Vagina (tissue), 2 donors: ENCODE data around the gene CITED1. TPM values are rescaled to one million over a fixed set of nuclear protein-coding genes. Genes with fewer than 3 reads are reported as not detected.

Experiments
- DNase-seq, 2 donors: peaks; one replicate each; pipeline ENCODE4 v3.0.0-alpha.2; 2017; ENCODE audit errors: extremely low spot score in 2 of 2
- H3K27ac ChIP-seq: fragments of 200-600 bp; sonication (generic); one replicate; pipeline ENCODE4 v1.5.1; 2019
- H3K27me3 ChIP-seq: fragments of 200-600 bp; sonication (generic); one replicate; pipeline ENCODE4 v1.5.1; 2019
- H3K36me3 ChIP-seq, 2 donors: fragments of 200-600 bp; sonication (generic); one replicate each; pipeline ENCODE4 v1.5.1; 2017 to 2019
- H3K4me1 ChIP-seq: fragments of 200-600 bp; sonication (generic); one replicate; pipeline ENCODE4 v1.5.1; 2019
- H3K4me3 ChIP-seq, 2 donors: fragments of 200-600 bp; sonication (generic); 1 replicate in 1 of 2; 2 replicates in 1 of 2; pipeline ENCODE4 v1.5.1; 2016 to 2019
- H3K9me3 ChIP-seq: fragments of 200-600 bp; sonication (generic); one replicate; pipeline ENCODE4 v1.5.1; 2019
- CTCF ChIP-seq, 3 experiments: fragments of 450-650 bp in 2 of 3; fragments of 200-600 bp in 1 of 3; sonication (generic) in 1 of 3; IDR thresholded peaks; one replicate each; pipeline ENCODE4 v1.5.1; 2017 to 2019; ENCODE audit warnings: antibody characterized with exemption in 3 of 3, mild to moderate bottlenecking in 2 of 3, moderate library complexity in 2 of 3
- POLR2A ChIP-seq, 2 donors: fragments of 450-650 bp; IDR thresholded peaks; one replicate each; pipeline ENCODE4 v1.6.1; 2017; ENCODE audit warnings: antibody characterized with exemption in 2 of 2, mild to moderate bottlenecking in 2 of 2, moderate library complexity in 2 of 2
- POLR2AphosphoS5 ChIP-seq, 2 donors: sonication (generic); formaldehyde crosslinking; IDR thresholded peaks; one replicate each; pipeline ENCODE4 v1.9.0; 2017; ENCODE audit warnings: antibody characterized with exemption in 2 of 2, mild to moderate bottlenecking in 2 of 2, low read depth in 1 of 2; ENCODE audit not compliant: insufficient read depth in 1 of 2
- intact Hi-C: fragments of 100-400 bp; cut with DNase I; formaldehyde crosslinking; loops from one replicate; pipeline ENCODE4 v1.15.1; 2023
- total RNA-seq: library from RNA; depleted of rRNA; stranded (reverse); fragments of >200 nt; gene quantifications from one replicate; pipeline ENCODE4 v1.2.3, GENCODE V29; 2016

Gene CITED1
- total RNA-seq, 1 donor from 2014 or later = 2.7 TPM

- no peaks in the 10 kb centered on the region for H3K36me3 ChIP-seq
- DNase-seq = no peak
- intact Hi-C loops = no loop called here
Observed at GRCh38 chrX:72299891-72300630, 5.7 kb downstream of the CITED1 start.

GRCh38 chrX:72297953-72298730, 7.6 kb downstream of the CITED1 start:
- no peak for TF ChIP-seq CTCF (IDR thresholded peaks at IDR 0.05)
- no peak for TF ChIP-seq POLR2A (IDR thresholded peaks at IDR 0.05)
- TF ChIP-seq POLR2AphosphoS5 (IDR thresholded peaks at IDR 0.05; ENCODE audit: insufficient read depth in 1 of 2, low read depth in 1 of 2) = no peak
- H3K36me3 ChIP-seq = no peaks in the 10 kb centered on the region
- H3K4me3 ChIP-seq = no peak overlapping the region
- no peaks in the 10 kb centered on the region for H3K4me1 ChIP-seq
- no peak overlapping the region for H3K27ac ChIP-seq
- DNase-seq = peak in 1 of 2 donors; percentile 72
- intact Hi-C loops = no loop called here
- no peaks in the 10 kb centered on the region for H3K9me3 ChIP-seq
- H3K27me3 ChIP-seq = no peaks in the 10 kb centered on the region

More at GRCh38 chrX:72299891-72300630, 5.7 kb downstream of the CITED1 start:
- H3K4me3 ChIP-seq = no peak overlapping the region
- peaks cover 4% of the 10 kb centered on the region for H3K4me1 ChIP-seq
- H3K9me3 ChIP-seq = no peaks in the 10 kb centered on the region
- no peak overlapping the region for H3K27ac ChIP-seq
- TF ChIP-seq CTCF (IDR thresholded peaks at IDR 0.05) = no peak
- no peak for TF ChIP-seq POLR2A (IDR thresholded peaks at IDR 0.05)
- TF ChIP-seq POLR2AphosphoS5 (IDR thresholded peaks at IDR 0.05; ENCODE audit: insufficient read depth in 1 of 2, low read depth in 1 of 2) = no peak
- H3K27me3 ChIP-seq = peaks cover 2% of the 10 kb centered on the region

- TF ChIP-seq POLR2A (IDR thresholded peaks at IDR 0.05) (no peak), CTCF (IDR thresholded peaks at IDR 0.05) (no peak), POLR2AphosphoS5 (IDR thresholded peaks at IDR 0.05; ENCODE audit: insufficient read depth in 1 of 2, low read depth in 1 of 2) (no peak)
- no peaks in the 10 kb centered on the region for H3K27me3 ChIP-seq
Observed at GRCh38 chrX:72296991-72297390, 8.7 kb downstream of the CITED1 start.

GRCh38 chrX:72295745-72296144, 10.0 kb downstream of the CITED1 start:
- DNase-seq = peak; percentile 60 to 81
- H3K9me3 ChIP-seq = no peaks in the 10 kb centered on the region
- no peak for TF ChIP-seq POLR2AphosphoS5 (IDR thresholded peaks at IDR 0.05; ENCODE audit: insufficient read depth in 1 of 2, low read depth in 1 of 2)
- TF ChIP-seq POLR2A (IDR thresholded peaks at IDR 0.05) = no peak
- no peak for TF ChIP-seq CTCF (IDR thresholded peaks at IDR 0.05)
- H3K27ac ChIP-seq = no peak overlapping the region
- no peaks in the 10 kb centered on the region for H3K36me3 ChIP-seq
- no peaks in the 10 kb centered on the region for H3K4me1 ChIP-seq
- H3K4me3 ChIP-seq = no peak overlapping the region
- no peaks in the 10 kb centered on the region for H3K27me3 ChIP-seq
- intact Hi-C loops = no loop called here

More at GRCh38 chrX:72296991-72297390, 8.7 kb downstream of the CITED1 start:
- no peaks in the 10 kb centered on the region for H3K4me1 ChIP-seq
- no peak for DNase-seq
- H3K4me3 ChIP-seq = no peak overlapping the region
- H3K27ac ChIP-seq = no peak overlapping the region
- intact Hi-C loops = no loop called here
- no peaks in the 10 kb centered on the region for H3K9me3 ChIP-seq
- no peaks in the 10 kb centered on the region for H3K36me3 ChIP-seq
